MM.1S (cell line): ENCODE data around the gene ELAVL4.

Experiments
- DNase-seq: peaks from one replicate; pipeline ENCODE4 v3.0.0-alpha.2; 2015
- H2AFZ ChIP-seq: fragments of 300-600 bp; sonication (generic); 2 replicates; pipeline ENCODE4 v1.6.0; 2016; ENCODE audit warnings: antibody characterized with exemption, low read length
- H3F3A ChIP-seq: fragments of 300-600 bp; sonication (generic); 2 replicates; pipeline ENCODE4 v1.6.1; 2016; ENCODE audit warnings: mild to moderate bottlenecking, antibody characterized with exemption, low read length, moderate library complexity, mixed read lengths; ENCODE audit not compliant: insufficient read depth
- H3K27ac ChIP-seq: fragments of 300-600 bp; sonication (generic); 2 replicates; pipeline ENCODE4 v1.5.1; 2016; ENCODE audit warnings: mild to moderate bottlenecking, low read length
- H3K27me3 ChIP-seq: fragments of 300-600 bp; sonication (generic); replicated peaks from 2 replicates; pipeline ENCODE4 v1.6.0; 2016; ENCODE audit warnings: low read length; ENCODE audit not compliant: insufficient read depth
- H3K36me3 ChIP-seq: fragments of 300-600 bp; sonication (generic); replicated peaks from 2 replicates; pipeline ENCODE4 v1.6.1; 2016; ENCODE audit warnings: mild to moderate bottlenecking, low read length, mixed read lengths; ENCODE audit not compliant: insufficient read depth
- H3K4me1 ChIP-seq: fragments of 300-600 bp; sonication (generic); 2 replicates; pipeline ENCODE4 v1.6.1; 2016; ENCODE audit warnings: low read length, mixed read lengths
- H3K4me2 ChIP-seq: fragments of 300-600 bp; sonication (generic); 2 replicates; pipeline ENCODE4 v1.6.0; 2016; ENCODE audit warnings: low read depth, low read length
- H3K4me3 ChIP-seq: fragments of 300-600 bp; sonication (generic); 2 replicates; pipeline ENCODE4 v1.5.1; 2016; ENCODE audit warnings: low read length, mixed read lengths
- H3K79me2 ChIP-seq: fragments of 300-600 bp; sonication (generic); 2 replicates; pipeline ENCODE4 v1.6.1; 2016; ENCODE audit warnings: mixed run types, low read length, mixed read lengths
- H3K9ac ChIP-seq: fragments of 300-600 bp; sonication (generic); 2 replicates; pipeline ENCODE4 v1.6.1; 2016; ENCODE audit warnings: low read length, mixed read lengths
- H3K9me2 ChIP-seq: fragments of 300-600 bp; sonication (generic); replicated peaks from 2 replicates; pipeline ENCODE4 v1.6.1; 2016; ENCODE audit warnings: mild to moderate bottlenecking, low read length, mixed read lengths; ENCODE audit not compliant: insufficient read depth
- H3K9me3 ChIP-seq: fragments of 300-600 bp; sonication (generic); replicated peaks from 2 replicates; pipeline ENCODE4 v1.6.1; 2016; ENCODE audit warnings: mild to moderate bottlenecking, low read length, mixed read lengths; ENCODE audit not compliant: insufficient read depth
- H4K20me1 ChIP-seq: fragments of 300-600 bp; sonication (generic); 2 replicates; pipeline ENCODE4 v1.6.1; 2016; ENCODE audit warnings: mild to moderate bottlenecking, low read length, moderate library complexity, mixed read lengths; ENCODE audit not compliant: insufficient read depth
- EZH2 ChIP-seq: fragments of 300-600 bp; sonication (generic); optimal IDR thresholded peaks from 2 replicates; pipeline ENCODE3; 2017; ENCODE audit warnings: low read depth, mild to moderate bottlenecking, antibody characterized with exemption, low read length, mixed read lengths
- EZH2phosphoT487 ChIP-seq: fragments of 300-600 bp; sonication (generic); IDR thresholded peaks from 2 replicates; pipeline ENCODE4 v1.6.1; 2018; ENCODE audit warnings: antibody characterized with exemption, low read length
- TF ChIP-seq, protein P1 (sequence below): fragments of 300-600 bp; sonication (generic); IDR thresholded peaks from 2 replicates; pipeline ENCODE4 v1.5.1; 2016; ENCODE audit warnings: antibody characterized with exemption, low read length, mixed read lengths

The ELAVL4 gene

DNA sequence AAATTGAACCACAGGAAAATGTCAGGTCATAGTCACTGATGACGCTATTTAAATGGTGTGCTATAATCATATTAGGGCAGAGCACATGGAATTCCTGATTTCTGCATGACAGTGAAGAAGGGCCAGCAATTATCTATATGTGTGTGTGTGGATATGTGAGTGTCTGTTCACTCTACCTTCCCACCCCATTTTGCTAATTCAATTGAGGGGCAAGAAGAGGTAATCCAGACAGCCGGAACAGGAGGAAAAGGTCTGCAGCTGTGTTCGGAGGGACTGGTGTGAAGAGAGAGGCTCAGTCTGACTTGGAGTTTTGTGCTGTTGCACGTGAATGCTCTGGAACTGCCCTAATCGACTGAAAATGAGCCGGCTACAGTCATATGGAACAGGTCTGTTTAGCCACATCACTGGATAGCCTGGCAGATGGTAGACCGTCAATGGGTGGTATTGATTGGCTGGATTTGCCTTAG lies 5.1 kb upstream of the ELAVL4 start:
- Histone ChIP-seq H3K9ac (no peak overlapping the region), H3K4me1 (0 out of 2 replicates have a peak, but pooled peaks cover 3% of the 10 kb centered on the region)

DNA sequence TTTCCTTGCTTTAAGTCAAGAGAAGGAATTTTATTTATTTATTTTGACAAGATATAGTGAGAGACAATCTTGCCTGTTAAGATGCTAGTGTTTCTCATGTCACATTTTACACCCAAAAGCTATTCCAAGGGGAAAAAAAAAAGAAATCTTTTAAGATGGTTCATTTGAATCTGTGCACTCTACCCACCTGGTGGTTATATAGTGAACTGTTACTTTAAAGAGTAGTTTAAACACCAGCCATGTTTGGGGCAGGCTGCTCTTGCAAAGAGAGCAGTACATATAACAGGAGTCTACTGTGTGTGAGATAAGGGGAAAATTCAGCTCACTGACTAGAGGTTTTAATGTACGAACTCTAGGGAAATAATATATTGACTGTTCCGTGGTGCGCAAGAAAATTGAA lies 3.3 kb upstream of the ELAVL4 start:
- H3K4me3 ChIP-seq = no peak overlapping the region
- no peaks in the 10 kb centered on the region for H4K20me1 ChIP-seq
- H3K79me2 ChIP-seq = no peaks in the 10 kb centered on the region
- H3K4me2 ChIP-seq = no peak overlapping the region
- no peaks in the 10 kb centered on the region for H3F3A ChIP-seq
- no peaks in the 10 kb centered on the region for H3K36me3 ChIP-seq
- H3K27me3 ChIP-seq = no peaks in the 10 kb centered on the region
- H3K9me2 ChIP-seq = no peaks in the 10 kb centered on the region
- H3K9me3 ChIP-seq = no peaks in the 10 kb centered on the region
- no peak overlapping the region for H2AFZ ChIP-seq
- peaks cover 6% of the 10 kb centered on the region for H3K4me1 ChIP-seq
- TF ChIP-seq, protein P1, sequence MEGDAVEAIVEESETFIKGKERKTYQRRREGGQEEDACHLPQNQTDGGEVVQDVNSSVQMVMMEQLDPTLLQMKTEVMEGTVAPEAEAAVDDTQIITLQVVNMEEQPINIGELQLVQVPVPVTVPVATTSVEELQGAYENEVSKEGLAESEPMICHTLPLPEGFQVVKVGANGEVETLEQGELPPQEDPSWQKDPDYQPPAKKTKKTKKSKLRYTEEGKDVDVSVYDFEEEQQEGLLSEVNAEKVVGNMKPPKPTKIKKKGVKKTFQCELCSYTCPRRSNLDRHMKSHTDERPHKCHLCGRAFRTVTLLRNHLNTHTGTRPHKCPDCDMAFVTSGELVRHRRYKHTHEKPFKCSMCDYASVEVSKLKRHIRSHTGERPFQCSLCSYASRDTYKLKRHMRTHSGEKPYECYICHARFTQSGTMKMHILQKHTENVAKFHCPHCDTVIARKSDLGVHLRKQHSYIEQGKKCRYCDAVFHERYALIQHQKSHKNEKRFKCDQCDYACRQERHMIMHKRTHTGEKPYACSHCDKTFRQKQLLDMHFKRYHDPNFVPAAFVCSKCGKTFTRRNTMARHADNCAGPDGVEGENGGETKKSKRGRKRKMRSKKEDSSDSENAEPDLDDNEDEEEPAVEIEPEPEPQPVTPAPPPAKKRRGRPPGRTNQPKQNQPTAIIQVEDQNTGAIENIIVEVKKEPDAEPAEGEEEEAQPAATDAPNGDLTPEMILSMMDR = peak; percentile 19; the same call in 1 of the 2 replicates
- TF ChIP-seq EZH2 (no peak), EZH2phosphoT487 (no peak)
- H3K27ac ChIP-seq = no peak overlapping the region
- no peak for DNase-seq
- no peak overlapping the region for H3K9ac ChIP-seq

More for the DNA sequence above, 5.1 kb upstream of the ELAVL4 start:
- Histone ChIP-seq H2AFZ (no peak overlapping the region), H3K9me3 (no peaks in the 10 kb centered on the region), H4K20me1 (no peaks in the 10 kb centered on the region), H3K9me2 (no peaks in the 10 kb centered on the region), H3K4me3 (no peak overlapping the region), H3K27ac (no peak overlapping the region), H3K79me2 (no peaks in the 10 kb centered on the region), H3K36me3 (no peaks in the 10 kb centered on the region), H3K27me3 (no peaks in the 10 kb centered on the region), H3F3A (no peaks in the 10 kb centered on the region; the same call in 1 of the 2 replicates), H3K4me2 (no peak overlapping the region)
- DNase-seq = no peak
- TF ChIP-seq EZH2 = no peak
- no peak for TF ChIP-seq EZH2phosphoT487
- TF ChIP-seq, protein P1 = no peak

DNA sequence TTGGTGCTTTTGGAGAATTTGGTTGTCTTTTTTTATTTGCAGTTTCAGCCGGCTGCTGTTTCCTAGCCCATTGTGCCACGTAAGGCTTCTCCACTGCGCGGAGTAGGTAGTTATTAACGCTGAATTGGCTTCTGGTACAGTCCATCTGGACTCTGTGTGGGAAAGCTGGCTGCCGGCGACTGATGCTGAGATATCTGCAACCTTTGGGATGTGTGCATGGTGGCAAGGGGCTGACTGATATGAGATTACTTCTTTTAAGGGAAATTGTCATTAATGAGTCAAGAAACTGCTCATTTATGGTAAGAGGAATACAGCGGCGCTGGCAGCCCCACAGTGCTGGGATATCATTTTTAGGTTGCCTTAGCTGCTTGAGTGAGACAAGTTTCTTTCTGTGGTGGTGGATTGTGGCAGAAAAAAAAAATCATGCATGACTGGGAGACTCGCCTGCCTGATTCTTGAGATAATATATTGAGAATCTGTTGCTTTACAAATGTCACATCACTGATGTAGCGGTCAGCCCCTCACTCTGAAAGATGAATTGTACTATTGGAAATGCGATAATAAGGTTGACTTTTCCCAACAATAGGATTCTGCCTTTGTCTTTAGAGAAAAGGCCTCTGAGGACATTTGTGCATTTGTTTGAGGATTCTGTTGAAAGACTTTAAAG lies 2.5 kb upstream of the ELAVL4 start:
- Histone ChIP-seq H2AFZ (no peak overlapping the region), H3K36me3 (no peaks in the 10 kb centered on the region), H3K27me3 (no peaks in the 10 kb centered on the region), H4K20me1 (no peaks in the 10 kb centered on the region), H3K9me3 (no peaks in the 10 kb centered on the region), H3K4me1 (peaks cover 6% of the 10 kb centered on the region), H3K4me2 (no peak overlapping the region), H3K9me2 (no peaks in the 10 kb centered on the region), H3K9ac (no peak overlapping the region), H3F3A (no peaks in the 10 kb centered on the region), H3K79me2 (no peaks in the 10 kb centered on the region), H3K4me3 (no peak overlapping the region), H3K27ac (no peak overlapping the region)
- DNase-seq = no peak
- TF ChIP-seq, protein P1 = no peak
- no peak for TF ChIP-seq EZH2
- no peak for TF ChIP-seq EZH2phosphoT487
